Colonic mucosa (tissue), 4 donors: ENCODE data around the gene PLCB4. TPM values are rescaled to one million over a fixed set of nuclear protein-coding genes. Genes with fewer than 3 reads are reported as not detected.

Experiments used
- DNase-seq: peaks from one replicate; pipeline ENCODE4 v3.0.0-alpha.2; 2020
- H3K27ac ChIP-seq: fragments of 200-600 bp; one replicate; pipeline ENCODE4 v1.8.0; 2021
- H3K27me3 ChIP-seq: fragments of 200-600 bp; one replicate; pipeline ENCODE4 v1.8.0; 2021
- H3K36me3 ChIP-seq: fragments of 200-600 bp; one replicate; pipeline ENCODE4 v1.8.0; 2021
- H3K4me1 ChIP-seq: fragments of 200-600 bp; one replicate; pipeline ENCODE4 v1.8.0; 2021; ENCODE audit warnings: mild to moderate bottlenecking
- H3K4me3 ChIP-seq: fragments of 200-600 bp; one replicate; pipeline ENCODE4 v1.8.0; 2021
- H3K9ac ChIP-seq, 2 donors: one replicate each; pipeline ENCODE4 v1.7.0; 2013; ENCODE audit warnings: control low read depth in 2 of 2, low read depth in 2 of 2, low read length in 2 of 2
- H3K9me3 ChIP-seq: fragments of 200-600 bp; one replicate; pipeline ENCODE4 v1.8.0; 2021
- CTCF ChIP-seq: fragments of 200-600 bp; IDR thresholded peaks from one replicate; pipeline ENCODE4 v1.8.0; 2022; ENCODE audit warnings: antibody characterized with exemption, mild to moderate bottlenecking
- intact Hi-C: fragments of 100-400 bp; cut with DNase I; formaldehyde crosslinking; loops from one replicate; pipeline ENCODE4 v1.14.1; 2022
- total RNA-seq, 2 donors: library from RNA; stranded (reverse); fragmentation: NEBNext Ultra II Directional in 1 of 2; extraction: Animal tissue kit (Norgen Biotek cat#: 25700) in 1 of 2; gene quantifications; one replicate each; pipeline ENCODE4 v1.2.1, GENCODE V29; 2021
- donor health status: healthy.
- donor health status: DM: no; HTN: no; CAD: no.
- donor health status: DM: no; HTN: no; CAD: no.

Gene PLCB4
- total RNA-seq, 2 donors from 2014 or later, result 39.4 to 39.5 TPM

- no peak overlapping the region for H3K4me3 ChIP-seq
- no peaks in the 10 kb centered on the region for H3K4me1 ChIP-seq
- no peak overlapping the region for H3K27ac ChIP-seq
- no peaks in the 10 kb centered on the region for H3K27me3 ChIP-seq
- no peaks in the 10 kb centered on the region for H3K9me3 ChIP-seq
- H3K36me3 ChIP-seq, result no peaks in the 10 kb centered on the region
- intact Hi-C loops, result no loop called here
- no peak for DNase-seq
- no peak for TF ChIP-seq CTCF
- H3K9ac ChIP-seq, result no peak overlapping the region
These were observed 374.0 kb downstream of the PLCB4 start for GRCh38 chr20:9442858-9443257.

- Histone ChIP-seq H3K9ac (no peak overlapping the region), H3K27ac (no peak overlapping the region), H3K4me3 (no peak overlapping the region), H3K36me3 (no peaks in the 10 kb centered on the region), H3K27me3 (no peaks in the 10 kb centered on the region), H3K4me1 (no peaks in the 10 kb centered on the region), H3K9me3 (no peaks in the 10 kb centered on the region)
- intact Hi-C loops, result no loop called here
- TF ChIP-seq CTCF, result no peak
- no peak for DNase-seq
These were observed 376.0 kb downstream of the PLCB4 start for GRCh38 chr20:9444921-9445320.

GRCh38 chr20:9447182-9447581 lies 378.3 kb downstream of the PLCB4 start:
- Histone ChIP-seq H3K27ac (no peak overlapping the region), H3K4me3 (no peak overlapping the region), H3K4me1 (no peaks in the 10 kb centered on the region), H3K9ac (no peak overlapping the region), H3K9me3 (no peaks in the 10 kb centered on the region), H3K36me3 (no peaks in the 10 kb centered on the region), H3K27me3 (no peaks in the 10 kb centered on the region)
- intact Hi-C loops, result no loop called here
- TF ChIP-seq CTCF, result no peak
- DNase-seq, result no peak

GRCh38 chr20:9453201-9453600 lies 384.3 kb downstream of the PLCB4 start:
- Histone ChIP-seq H3K9ac (no peak overlapping the region), H3K36me3 (peaks cover 17% of the 10 kb centered on the region), H3K4me1 (no peaks in the 10 kb centered on the region), H3K27ac (no peak overlapping the region), H3K27me3 (no peaks in the 10 kb centered on the region), H3K9me3 (no peaks in the 10 kb centered on the region), H3K4me3 (no peak overlapping the region)
- TF ChIP-seq CTCF, result no peak
- DNase-seq, result no peak
- intact Hi-C loops, result no loop called here

- no peak for TF ChIP-seq CTCF
- H3K36me3 ChIP-seq, result peaks cover 17% of the 10 kb centered on the region
- H3K27me3 ChIP-seq, result no peaks in the 10 kb centered on the region
- intact Hi-C loops, result no loop called here
- H3K9ac ChIP-seq, result no peak overlapping the region
- no peak for DNase-seq
- no peaks in the 10 kb centered on the region for H3K9me3 ChIP-seq
- H3K4me1 ChIP-seq, result no peaks in the 10 kb centered on the region
- no peak overlapping the region for H3K27ac ChIP-seq
- H3K4me3 ChIP-seq, result no peak overlapping the region
These were observed 385.9 kb downstream of the PLCB4 start for GRCh38 chr20:9454791-9455190.

GRCh38 chr20:9457136-9457535 lies 388.2 kb downstream of the PLCB4 start:
- Histone ChIP-seq H3K27ac (no peak overlapping the region), H3K4me3 (no peak overlapping the region), H3K27me3 (no peaks in the 10 kb centered on the region), H3K9me3 (no peaks in the 10 kb centered on the region), H3K9ac (no peak overlapping the region), H3K4me1 (no peaks in the 10 kb centered on the region), H3K36me3 (peaks cover 17% of the 10 kb centered on the region)
- intact Hi-C loops, result no loop called here
- TF ChIP-seq CTCF, result no peak
- DNase-seq, result no peak
